ENCODE results near the gene CDH24.

GRCh38 chr14:23006188-23006534 is 51.2 kb downstream of the CDH24 start:
- TF ChIP-seq CTCF (optimal IDR thresholded peaks at IDR 0.05 in 1 of 3, IDR thresholded peaks at IDR 0.05 in 1 of 3, conservative IDR thresholded peaks at IDR 0.05 in 1 of 3; ENCODE audit: extremely low read depth in 1 of 3, insufficient read depth in 2 of 3, low read length in 3 of 3), result no peak
- TF ChIP-seq EZH2 (IDR thresholded peaks at IDR 0.05; ENCODE audit: low read length), result no peak
